ENCODE measurements around the gene CDH5. TPM values are rescaled to one million over a fixed set of nuclear protein-coding genes. Genes with fewer than 3 reads are reported as not detected.

CDH5 gene
- total RNA-seq, 1 experiment from 2014 or later = not detected

- TF ChIP-seq CTCF (IDR thresholded peaks at IDR 0.05; ENCODE audit: unreplicated experiment) = no peak
- CTCF ChIA-PET = interaction anchor here (0.7 to 2.1 kb wide), 6 partner anchors 9 to 63 kb away, joined by 3 to 17 read pairs (median 5); no protein-coding TSS in a partner anchor
- Mint-ChIP-seq H3K4me3 (ENCODE audit: unreplicated experiment) (no peak overlapping the region), H3K9me3 (ENCODE audit: unreplicated experiment) (peaks cover 13% of the 10 kb centered on the region), H3K36me3 (ENCODE audit: insufficient read depth, unreplicated experiment) (no peaks in the 10 kb centered on the region), H3K4me1 (ENCODE audit: insufficient read depth, unreplicated experiment) (peaks cover 4% of the 10 kb centered on the region), H3K27me3 (ENCODE audit: insufficient read depth, unreplicated experiment) (peaks cover 65% of the 10 kb centered on the region), H3K27ac (ENCODE audit: low read depth, unreplicated experiment) (no peak overlapping the region)
- no TSS peak for BruUV-seq (replicated peaks)
- POLR2A ChIA-PET = no interaction called here
- DNase-seq (ENCODE audit: unreplicated experiment) = peak; percentile 51
- intact Hi-C loops (cut with micrococcal nuclease) = no loop called here
Measured at GRCh38 chr16:66335704-66336329, 30.7 kb upstream of the CDH5 start.

- Mint-ChIP-seq H3K36me3 (ENCODE audit: insufficient read depth, unreplicated experiment) (no peaks in the 10 kb centered on the region), H3K4me3 (ENCODE audit: unreplicated experiment) (no peak overlapping the region), H3K27me3 (ENCODE audit: insufficient read depth, unreplicated experiment) (peaks cover 64% of the 10 kb centered on the region), H3K27ac (ENCODE audit: low read depth, unreplicated experiment) (no peak overlapping the region), H3K9me3 (ENCODE audit: unreplicated experiment) (peaks cover 13% of the 10 kb centered on the region), H3K4me1 (ENCODE audit: insufficient read depth, unreplicated experiment) (peaks cover 4% of the 10 kb centered on the region)
- TF ChIP-seq CTCF (IDR thresholded peaks at IDR 0.05; ENCODE audit: unreplicated experiment) = no peak
- DNase-seq (ENCODE audit: unreplicated experiment) = no peak
- CTCF ChIA-PET = interaction anchor here (0.9 kb wide), 1 partner anchor 62 kb away, joined by 3 read pairs; no protein-coding TSS in a partner anchor
- POLR2A ChIA-PET = interaction anchor here (0.9 kb wide), 1 partner anchor 58 kb away, joined by 3 read pairs; no protein-coding TSS in a partner anchor
- no TSS peak for BruUV-seq (replicated peaks)
- intact Hi-C loops (cut with micrococcal nuclease) = no loop called here
Measured at GRCh38 chr16:66337463-66338188, 28.9 kb upstream of the CDH5 start.

DNA sequence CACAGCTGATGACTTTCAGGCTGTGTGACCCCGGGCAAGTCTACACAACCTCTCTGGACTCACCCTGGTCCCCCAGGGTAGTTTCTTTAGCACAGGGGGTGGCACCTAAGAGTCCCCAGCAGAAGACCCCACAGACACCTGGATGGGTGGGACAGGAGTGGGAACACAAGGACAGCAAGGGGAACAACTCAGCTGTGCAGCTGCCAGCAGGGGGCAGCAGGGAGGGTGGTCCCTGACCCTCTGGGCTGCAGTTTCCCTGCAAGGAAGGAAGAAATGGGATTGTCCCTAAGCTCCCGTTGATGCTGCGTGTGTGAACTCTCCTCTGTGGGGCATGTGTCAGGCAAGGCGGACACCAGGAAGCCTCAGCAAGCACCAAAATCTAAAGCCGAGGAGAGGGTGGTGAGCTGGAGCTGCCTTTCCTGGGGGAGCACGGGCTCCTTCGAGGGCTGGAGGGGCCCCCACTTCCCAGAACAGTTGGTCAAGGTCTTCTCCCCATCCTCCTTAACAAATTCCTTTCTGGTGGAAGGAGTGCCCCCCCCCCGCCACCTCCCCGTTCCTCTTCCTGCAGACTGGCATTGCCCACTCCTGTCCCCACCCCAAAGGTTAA, 24.1 kb upstream of the CDH5 start:
- BruUV-seq (replicated peaks) = no TSS peak
- Mint-ChIP-seq H3K4me3 (ENCODE audit: unreplicated experiment) (no peak overlapping the region), H3K27ac (ENCODE audit: low read depth, unreplicated experiment) (no peak overlapping the region), H3K36me3 (ENCODE audit: insufficient read depth, unreplicated experiment) (no peaks in the 10 kb centered on the region), H3K4me1 (ENCODE audit: insufficient read depth, unreplicated experiment) (no peaks in the 10 kb centered on the region), H3K27me3 (ENCODE audit: insufficient read depth, unreplicated experiment) (peaks cover 60% of the 10 kb centered on the region), H3K9me3 (ENCODE audit: unreplicated experiment) (peaks cover 6% of the 10 kb centered on the region)
- POLR2A ChIA-PET = no interaction called here
- intact Hi-C loops (cut with micrococcal nuclease) = no loop called here
- CTCF ChIA-PET = interaction anchor here (0.6 to 3.9 kb wide), 11 partner anchors 10 to 1996 kb away, joined by 3 to 26 read pairs (median 5); no protein-coding TSS in a partner anchor
- TF ChIP-seq CTCF (IDR thresholded peaks at IDR 0.05; ENCODE audit: unreplicated experiment) = peak; percentile 78
- no peak for DNase-seq (ENCODE audit: unreplicated experiment)

DNA sequence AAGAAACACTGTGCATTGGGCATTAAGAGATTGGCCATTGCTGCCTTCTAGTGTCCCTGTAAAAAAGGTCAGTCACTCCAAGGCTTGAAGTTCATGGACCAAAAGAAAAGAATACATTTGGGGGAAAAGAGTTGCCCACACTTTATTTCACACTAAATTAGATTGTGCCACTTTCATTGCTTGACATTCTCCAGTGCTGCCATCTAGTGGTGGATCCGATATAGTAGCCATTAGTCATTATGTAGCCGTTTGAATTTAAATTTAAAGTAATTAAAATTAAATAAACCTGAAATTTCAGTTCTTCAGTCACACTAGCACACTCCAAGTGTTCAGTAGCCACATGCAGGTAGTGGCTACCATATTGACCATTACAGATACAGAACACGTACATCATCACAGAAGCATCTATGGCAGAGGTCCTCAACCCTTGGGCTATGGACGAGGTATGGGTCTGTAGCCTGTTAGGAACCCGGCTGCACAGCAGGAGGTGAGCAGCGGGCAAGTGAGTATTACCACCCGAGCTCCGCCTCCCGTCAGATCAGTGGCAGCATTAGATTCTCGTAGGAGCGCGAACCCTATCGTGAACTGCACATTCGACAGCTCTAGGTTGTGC, 21.9 kb upstream of the CDH5 start:
- intact Hi-C loops (cut with micrococcal nuclease) = loop anchor here (2.0 kb wide), 1 partner anchor 70 kb away; no protein-coding TSS in a partner anchor
- Mint-ChIP-seq H3K4me3 (ENCODE audit: unreplicated experiment) (no peak overlapping the region), H3K27me3 (ENCODE audit: insufficient read depth, unreplicated experiment) (peaks cover 71% of the 10 kb centered on the region), H3K9me3 (ENCODE audit: unreplicated experiment) (no peaks in the 10 kb centered on the region), H3K36me3 (ENCODE audit: insufficient read depth, unreplicated experiment) (no peaks in the 10 kb centered on the region), H3K27ac (ENCODE audit: low read depth, unreplicated experiment) (no peak overlapping the region), H3K4me1 (ENCODE audit: insufficient read depth, unreplicated experiment) (no peaks in the 10 kb centered on the region)
- TF ChIP-seq CTCF (IDR thresholded peaks at IDR 0.05; ENCODE audit: unreplicated experiment) = peak; percentile 62
- BruUV-seq (replicated peaks) = no TSS peak
- peak; percentile 61 for DNase-seq (ENCODE audit: unreplicated experiment)
- CTCF ChIA-PET = interaction anchor here (0.5 to 3.9 kb wide), 47 partner anchors 9 to 1841 kb away, joined by 3 to 81 read pairs (median 4); partner anchors contain the start of gene CDH5
- POLR2A ChIA-PET = no interaction called here
